Measurements from ENCODE around the gene IST1.
A peak's percentile ranks its signal among the peaks of the same experiment; 100 is the strongest.

The IST1 gene

GRCh38 chr16:71919035-71919434, 23.7 kb downstream of the IST1 start:
- no peak for DNase-seq (ENCODE audit: low spot score)

GRCh38 chr16:71920658-71921057, 25.3 kb downstream of the IST1 start:
- DNase-seq (ENCODE audit: low spot score): no peak

- DNase-seq (ENCODE audit: low spot score): no peak
Measured at GRCh38 chr16:71923941-71924690, 28.8 kb downstream of the IST1 start.

GRCh38 chr16:71924710-71925109, 29.4 kb downstream of the IST1 start:
- no peak for DNase-seq (ENCODE audit: low spot score)

- peak; percentile 72 for DNase-seq (ENCODE audit: low spot score)
Measured at GRCh38 chr16:71927383-71927782, 32.1 kb downstream of the IST1 start.

GRCh38 chr16:71927787-71928186, 32.5 kb downstream of the IST1 start:
- DNase-seq (ENCODE audit: low spot score): no peak

GRCh38 chr16:71929048-71929447, 33.7 kb downstream of the IST1 start:
- peak; percentile 77 for DNase-seq (ENCODE audit: low spot score)

GRCh38 chr16:71930013-71930563, 34.8 kb downstream of the IST1 start:
- DNase-seq (ENCODE audit: low spot score): no peak

- no peak for DNase-seq (ENCODE audit: low spot score)
Measured at GRCh38 chr16:71931001-71931400, 35.7 kb downstream of the IST1 start.

GRCh38 chr16:71931599-71931998, 36.3 kb downstream of the IST1 start:
- no peak for DNase-seq (ENCODE audit: low spot score)

- no peak for DNase-seq (ENCODE audit: low spot score)
Measured at GRCh38 chr16:71933017-71933416, 37.7 kb downstream of the IST1 start.

GRCh38 chr16:71933913-71934695, 38.8 kb downstream of the IST1 start:
- DNase-seq (ENCODE audit: low spot score): peak; percentile 34

- DNase-seq (ENCODE audit: low spot score): no peak
Measured at GRCh38 chr16:71937868-71938510, 42.7 kb downstream of the IST1 start.

GRCh38 chr16:71943887-71944286, 48.6 kb downstream of the IST1 start:
- no peak for DNase-seq (ENCODE audit: low spot score)

- no peak for DNase-seq (ENCODE audit: low spot score)
Measured at GRCh38 chr16:71945616-71946015, 50.3 kb downstream of the IST1 start.

- DNase-seq (ENCODE audit: low spot score): no peak
Measured at GRCh38 chr16:71952825-71953224, 57.5 kb downstream of the IST1 start.

GRCh38 chr16:71954180-71954579, 58.8 kb downstream of the IST1 start:
- no peak for DNase-seq (ENCODE audit: low spot score)

GRCh38 chr16:71954699-71955195, 59.4 kb downstream of the IST1 start:
- DNase-seq (ENCODE audit: low spot score): no peak

GRCh38 chr16:71956486-71956885, 61.2 kb downstream of the IST1 start:
- no peak for DNase-seq (ENCODE audit: low spot score)

- peak; percentile 76 for DNase-seq (ENCODE audit: low spot score)
Measured at GRCh38 chr16:71961066-71962039, 66.0 kb downstream of the IST1 start.
